Esophagus muscularis mucosa (tissue), 4 donors: ENCODE measurements around the gene DOK7. TPM values are rescaled to one million over a fixed set of nuclear protein-coding genes. Genes with fewer than 3 reads are reported as not detected.
"Not testable (repeated sequence)": the region's sequence is repeated elsewhere in the genome, so short reads cannot be mapped to it uniquely, and the experiment has no call there.

Source experiments
- DNase-seq: peaks from one replicate; pipeline ENCODE4 v3.0.0-alpha.2; 2017; ENCODE audit errors: extremely low spot score
- H3K27ac ChIP-seq, 4 donors: fragments of 200-600 bp; sonication (generic); replicated peaks in 1 of 4; 1 replicate in 3 of 4; 2 replicates in 1 of 4; pipeline ENCODE4 v1.5.1; 2016 to 2019; ENCODE audit warnings: mild to moderate bottlenecking in 1 of 4
- H3K27me3 ChIP-seq, 4 donors: fragments of 200-600 bp; sonication (generic); one replicate each; pipeline versions ENCODE4 v1.5.1 to v1.6.0; 2016 to 2019
- H3K36me3 ChIP-seq, 4 donors: fragments of 200-600 bp; sonication (generic); one replicate each; pipeline ENCODE4 v1.5.1; 2016 to 2019
- H3K4me1 ChIP-seq, 4 donors: fragments of 200-600 bp; sonication (generic); one replicate each; pipeline ENCODE4 v1.5.1; 2016 to 2019
- H3K4me3 ChIP-seq, 4 donors: fragments of 200-600 bp; sonication (generic); 1 replicate in 2 of 4; 2 replicates in 2 of 4; pipeline ENCODE4 v1.5.1; 2016 to 2019; ENCODE audit warnings: mild to moderate bottlenecking in 4 of 4, moderate library complexity in 1 of 4
- H3K9me3 ChIP-seq, 4 donors: fragments of 200-600 bp; sonication (generic); 1 replicate in 3 of 4; 2 replicates in 1 of 4; pipeline ENCODE4 v1.5.1; 2016 to 2019
- EP300 ChIP-seq: sonication (generic); formaldehyde crosslinking; IDR thresholded peaks from one replicate; pipeline ENCODE4 v1.6.1; 2017; ENCODE audit warnings: antibody characterized with exemption
- POLR2A ChIP-seq: fragments of 450-650 bp; IDR thresholded peaks from one replicate; pipeline ENCODE4 v1.6.1; 2017; ENCODE audit warnings: antibody characterized with exemption, moderate library complexity, mild to moderate bottlenecking, low read depth
- POLR2AphosphoS5 ChIP-seq, 2 donors: sonication (generic); formaldehyde crosslinking; IDR thresholded peaks; one replicate each; pipeline ENCODE4 v1.6.1; 2017; ENCODE audit warnings: antibody characterized with exemption in 2 of 2
- WGBS: methylation state at CpG from one replicate; pipeline ENCODE4 v1.1.5; 2018; 5-methylcytosine and 5-hydroxymethylcytosine counted together
- intact Hi-C: fragments of 100-400 bp; cut with DNase I; formaldehyde crosslinking; loops from one replicate; pipeline ENCODE4 v1.15.1; 2023
- total RNA-seq, 4 donors: library from RNA; depleted of rRNA; stranded (reverse); fragments of >200 nt; gene quantifications; one replicate each; pipeline versions ENCODE4 v1.1.0 to v1.2.1, GENCODE V29; 2016
- TF ChIP-seq, protein P1 (sequence below), 3 experiments: fragments of 200-600 bp in 2 of 3; fragments of 450-650 bp in 1 of 3; sonication (generic) in 2 of 3; IDR thresholded peaks; one replicate each; pipeline ENCODE4 v1.5.1; 2017 to 2019; ENCODE audit warnings: antibody characterized with exemption in 3 of 3, mild to moderate bottlenecking in 2 of 3, moderate library complexity in 1 of 3

DOK7 gene
- total RNA-seq, 4 donors from 2014 or later = 0.50 to 1.7 (median 1.4) TPM

DNA sequence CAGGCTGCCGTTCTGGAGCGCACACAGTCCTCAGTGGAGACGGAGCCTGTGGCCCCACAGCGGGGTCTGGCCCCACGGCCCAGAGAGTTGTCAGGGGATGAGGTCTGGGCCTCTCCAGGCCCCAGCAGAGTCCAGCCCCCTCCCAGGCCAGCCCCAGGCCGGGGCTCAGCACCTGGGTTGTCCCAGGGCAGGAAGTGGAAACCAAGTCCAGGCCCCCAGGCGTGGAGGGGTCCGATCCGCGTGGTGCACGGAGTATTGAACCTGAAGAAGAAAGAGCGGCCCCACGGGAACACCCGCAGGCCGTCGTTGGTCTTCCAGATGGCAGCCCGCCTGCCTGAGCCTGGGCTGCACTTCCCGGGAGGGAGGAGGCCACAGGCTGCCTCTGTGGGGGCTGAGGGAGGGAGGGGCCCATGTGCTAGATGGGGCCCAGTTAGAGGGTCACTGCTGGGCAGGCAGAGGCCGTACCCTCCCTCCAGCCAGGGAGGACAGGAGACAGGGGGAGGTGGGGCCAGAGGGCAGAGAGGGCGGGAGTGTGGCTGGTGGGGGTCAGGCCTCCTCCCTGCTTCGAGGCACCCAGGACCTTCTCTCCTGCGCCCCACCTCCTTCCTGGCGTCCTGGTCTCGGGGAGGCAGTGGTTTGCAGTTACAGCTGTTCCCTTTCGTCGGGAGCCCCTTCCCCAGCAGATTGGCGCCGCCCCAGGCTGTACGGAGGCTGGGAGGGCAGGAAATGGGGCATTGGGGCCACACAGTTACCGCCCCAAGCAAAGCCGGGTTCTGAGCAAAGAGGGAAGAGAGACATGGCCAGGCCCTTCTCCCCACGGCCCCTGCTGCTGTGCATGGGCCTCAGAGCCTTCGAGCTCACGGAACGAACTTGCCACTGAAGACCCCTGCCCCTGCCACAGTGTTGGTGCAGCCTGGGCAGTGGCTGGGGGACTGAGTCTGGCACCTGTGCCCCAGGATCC is 13.3 kb upstream of the DOK7 start:
- Histone ChIP-seq H3K27ac (no peak overlapping the region), H3K4me1 (peaks cover 0 to 14% (median 12%) of the 10 kb centered on the region in 4 donors), H3K36me3 (no peaks in the 10 kb centered on the region), H3K27me3 (no peaks in the 10 kb centered on the region), H3K9me3 (peaks cover 0 to 4% (median under 1%) of the 10 kb centered on the region in 4 donors), H3K4me3 (no peak overlapping the region)
- intact Hi-C loops = no loop called here
- 79% methylated on average over 29 of the region's 35 CpGs for WGBS
- DNase-seq = no peak
- TF ChIP-seq EP300 (no peak), POLR2AphosphoS5 (IDR thresholded peaks at IDR 0.05) (no peak), POLR2A (no peak)
- TF ChIP-seq, protein P1, sequence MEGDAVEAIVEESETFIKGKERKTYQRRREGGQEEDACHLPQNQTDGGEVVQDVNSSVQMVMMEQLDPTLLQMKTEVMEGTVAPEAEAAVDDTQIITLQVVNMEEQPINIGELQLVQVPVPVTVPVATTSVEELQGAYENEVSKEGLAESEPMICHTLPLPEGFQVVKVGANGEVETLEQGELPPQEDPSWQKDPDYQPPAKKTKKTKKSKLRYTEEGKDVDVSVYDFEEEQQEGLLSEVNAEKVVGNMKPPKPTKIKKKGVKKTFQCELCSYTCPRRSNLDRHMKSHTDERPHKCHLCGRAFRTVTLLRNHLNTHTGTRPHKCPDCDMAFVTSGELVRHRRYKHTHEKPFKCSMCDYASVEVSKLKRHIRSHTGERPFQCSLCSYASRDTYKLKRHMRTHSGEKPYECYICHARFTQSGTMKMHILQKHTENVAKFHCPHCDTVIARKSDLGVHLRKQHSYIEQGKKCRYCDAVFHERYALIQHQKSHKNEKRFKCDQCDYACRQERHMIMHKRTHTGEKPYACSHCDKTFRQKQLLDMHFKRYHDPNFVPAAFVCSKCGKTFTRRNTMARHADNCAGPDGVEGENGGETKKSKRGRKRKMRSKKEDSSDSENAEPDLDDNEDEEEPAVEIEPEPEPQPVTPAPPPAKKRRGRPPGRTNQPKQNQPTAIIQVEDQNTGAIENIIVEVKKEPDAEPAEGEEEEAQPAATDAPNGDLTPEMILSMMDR (IDR thresholded peaks at IDR 0.05) = no peak

DNA sequence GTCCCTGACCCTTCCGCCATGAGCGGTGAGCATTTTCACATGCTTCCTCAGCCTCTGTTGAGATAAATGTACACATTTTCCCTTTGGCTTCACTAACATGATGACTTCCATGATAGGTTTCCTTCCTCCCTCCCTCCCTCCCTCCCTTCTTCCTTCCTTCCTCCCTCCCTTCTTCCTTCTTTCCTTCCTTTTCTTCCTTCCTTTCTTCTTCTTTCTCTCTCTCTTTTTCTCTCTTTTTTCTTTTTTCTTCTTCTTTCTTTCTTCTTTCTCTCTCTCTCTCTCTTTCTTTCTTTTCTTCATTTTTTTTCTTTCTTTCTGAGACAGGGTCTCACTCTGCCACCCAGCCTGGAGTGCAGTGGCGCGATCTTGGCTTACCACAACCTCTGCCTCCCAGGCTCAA is 12.5 kb upstream of the DOK7 start:
- DNase-seq = no peak
- WGBS = 96% methylated on average over 4 of the region's 4 CpGs
- H3K9me3 ChIP-seq = peaks cover 0 to 12% (median 6%) of the 10 kb centered on the region in 4 donors
- intact Hi-C loops = no loop called here
- TF ChIP-seq POLR2A = no peak
- TF ChIP-seq EP300 = no peak
- TF ChIP-seq, protein P1 (IDR thresholded peaks at IDR 0.05) = no peak
- TF ChIP-seq POLR2AphosphoS5 (IDR thresholded peaks at IDR 0.05) = no peak
- peaks cover 0 to 14% (median 12%) of the 10 kb centered on the region in 4 donors for H3K4me1 ChIP-seq
- H3K27ac ChIP-seq = no peak overlapping the region
- H3K4me3 ChIP-seq = no peak overlapping the region
- H3K36me3 ChIP-seq = no peaks in the 10 kb centered on the region
- H3K27me3 ChIP-seq = no peaks in the 10 kb centered on the region

DNA sequence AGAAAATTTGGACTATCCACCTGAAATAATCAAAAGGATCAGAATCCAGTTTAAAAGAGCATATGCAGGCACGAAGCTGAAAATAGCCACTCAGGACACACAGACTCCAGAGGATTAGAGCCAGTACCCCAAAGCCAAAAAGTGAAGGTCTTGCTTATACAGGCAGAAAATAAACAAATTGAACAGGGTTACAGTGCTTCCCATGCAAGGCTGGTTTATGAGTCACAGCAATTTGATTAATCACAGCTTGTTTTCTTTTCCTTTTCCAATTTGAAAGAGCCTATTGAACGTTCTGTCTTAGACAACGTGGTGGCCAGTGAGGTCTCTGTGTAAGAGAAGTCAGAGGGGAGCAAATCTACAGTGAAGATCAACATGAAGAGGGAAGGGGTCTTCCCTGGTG is 11.2 kb upstream of the DOK7 start:
- 37% methylated on average over 3 of the region's 3 CpGs for WGBS

DNA sequence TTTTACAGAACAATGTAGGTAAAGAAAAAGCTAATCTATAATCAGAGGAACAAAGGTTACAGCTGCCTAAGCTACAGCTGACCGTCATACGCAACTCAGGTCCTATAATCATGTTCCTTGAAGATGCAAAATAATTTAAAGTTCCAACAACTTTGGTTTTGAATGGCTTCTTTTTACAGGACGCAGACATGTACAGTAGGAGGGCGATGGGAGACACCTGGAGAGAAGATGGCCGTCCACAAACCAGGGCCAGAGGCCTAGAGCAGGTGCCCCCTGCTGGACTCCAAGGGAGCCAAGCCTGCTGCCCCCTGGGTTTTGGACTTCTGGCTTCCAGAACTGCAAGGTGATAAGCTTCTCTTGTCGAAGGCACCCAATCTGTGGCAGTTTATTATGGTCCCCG is 10.7 kb upstream of the DOK7 start:
- DNase-seq = no peak
- H3K27ac ChIP-seq = no peak overlapping the region
- WGBS = 88% methylated on average over 7 of the region's 7 CpGs
- H3K27me3 ChIP-seq = no peaks in the 10 kb centered on the region
- peaks cover 0 to 24% (median 13%) of the 10 kb centered on the region in 4 donors for H3K9me3 ChIP-seq
- peaks cover 0 to 14% (median 12%) of the 10 kb centered on the region in 4 donors for H3K4me1 ChIP-seq
- no peaks in the 10 kb centered on the region for H3K36me3 ChIP-seq
- no peak overlapping the region for H3K4me3 ChIP-seq
- TF ChIP-seq EP300 = no peak
- TF ChIP-seq POLR2AphosphoS5 (IDR thresholded peaks at IDR 0.05) = no peak
- TF ChIP-seq, protein P1 (IDR thresholded peaks at IDR 0.05) = no peak
- no peak for TF ChIP-seq POLR2A
- intact Hi-C loops = no loop called here

More for the DNA sequence above, 11.2 kb upstream of the DOK7 start:
- TF ChIP-seq, protein P1 (IDR thresholded peaks at IDR 0.05) = no peak
- no peak for TF ChIP-seq POLR2A
- TF ChIP-seq POLR2AphosphoS5 (IDR thresholded peaks at IDR 0.05) = no peak
- no peak for TF ChIP-seq EP300
- peaks cover 0 to 14% (median 12%) of the 10 kb centered on the region in 4 donors for H3K4me1 ChIP-seq
- H3K36me3 ChIP-seq = no peaks in the 10 kb centered on the region
- H3K27me3 ChIP-seq = no peaks in the 10 kb centered on the region
- no peak for DNase-seq
- H3K9me3 ChIP-seq = peaks cover 0 to 24% (median 13%) of the 10 kb centered on the region in 4 donors
- no peak overlapping the region for H3K27ac ChIP-seq
- intact Hi-C loops = no loop called here
- H3K4me3 ChIP-seq = no peak overlapping the region

DNA sequence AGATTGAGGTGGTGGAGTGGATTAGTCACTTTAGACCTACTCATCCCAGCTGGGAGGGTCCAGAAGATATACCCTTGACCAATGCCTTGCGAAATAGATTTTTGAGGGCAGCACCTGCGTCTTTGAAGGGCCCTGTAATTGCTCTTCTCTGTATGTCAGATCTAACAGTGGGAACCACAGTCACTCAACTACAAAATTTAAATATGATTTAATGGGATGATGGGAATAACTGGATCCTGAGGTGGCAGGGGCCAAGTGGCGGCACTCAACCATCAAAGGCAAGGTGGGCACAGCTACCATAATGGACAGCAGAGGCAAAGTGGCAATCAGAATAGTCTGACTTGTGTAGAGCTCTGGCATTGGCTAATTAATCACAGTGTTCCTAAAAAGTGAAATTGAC is 7.5 kb upstream of the DOK7 start:
- H3K27ac ChIP-seq, H3K27me3 ChIP-seq, DNase-seq, H3K4me3 ChIP-seq, H3K36me3 ChIP-seq, intact Hi-C loops: not testable (repeated sequence)
- Histone ChIP-seq H3K9me3 (peaks cover 0 to 24% (median 13%) of the 10 kb centered on the region in 4 donors), H3K4me1 (peaks cover 0 to 14% (median 12%) of the 10 kb centered on the region in 4 donors)
- WGBS = 100% methylated on average over 3 of the region's 3 CpGs
